ENCODE results near the gene RNF121. TPM values are rescaled to one million over a fixed set of nuclear protein-coding genes. Genes with fewer than 3 reads are reported as not detected.

Gene RNF121
- total RNA-seq, 1 donor from 2014 or later: 21.1 TPM

DNA sequence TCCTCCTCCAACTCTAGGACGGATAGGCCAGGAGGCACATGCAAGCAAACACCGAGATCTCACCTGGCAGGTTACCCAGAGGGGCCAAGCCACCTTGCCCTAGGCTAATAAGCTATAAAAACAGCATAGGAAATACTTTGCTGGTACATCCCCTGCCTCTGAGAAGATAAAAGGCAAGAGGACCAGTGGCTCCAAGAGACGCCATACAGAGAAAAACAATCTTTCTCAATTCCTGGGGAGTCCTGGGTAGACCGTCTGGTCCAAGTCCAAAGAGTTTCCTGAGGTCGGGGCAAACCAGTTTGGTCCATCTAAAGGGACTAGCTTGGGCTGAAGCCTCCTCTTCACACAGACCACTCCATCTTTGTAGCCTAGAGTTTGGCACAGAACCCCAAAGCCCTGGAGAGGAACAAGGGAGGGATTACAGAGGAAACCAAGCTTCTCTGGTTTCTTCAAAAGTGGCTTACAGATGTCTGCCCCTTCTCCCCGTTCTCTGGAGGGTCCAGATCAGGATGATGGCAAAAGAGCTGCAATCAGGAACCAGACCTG is 111.1 kb downstream of the RNF121 start:
- Histone ChIP-seq H3K27me3 (no peaks in the 10 kb centered on the region), H3K4me1 (peaks cover 68% of the 10 kb centered on the region), H3K36me3 (peaks cover 3 to 7% of the 10 kb centered on the region in 2 donors), H3K9me3 (no peaks in the 10 kb centered on the region), H3K4me3 (peak overlapping the region; percentile 65 to 68), H3K27ac (peak overlapping the region; percentile 96)
- TF ChIP-seq POLR2AphosphoS5 (IDR thresholded peaks at IDR 0.05; ENCODE audit: insufficient read depth in 1 of 2, low read depth in 1 of 2) (no peak), POLR2A (IDR thresholded peaks at IDR 0.05) (no peak), CTCF (IDR thresholded peaks at IDR 0.05) (no peak)
- intact Hi-C loops (cut with DNase I): loop anchor here (2.0 kb wide), 1 partner anchor 41 kb away; the partner anchor contains the start of genes LRRC51 and NUMA1
- DNase-seq (ENCODE audit: extremely low spot score in 2 of 2): no peak

DNA sequence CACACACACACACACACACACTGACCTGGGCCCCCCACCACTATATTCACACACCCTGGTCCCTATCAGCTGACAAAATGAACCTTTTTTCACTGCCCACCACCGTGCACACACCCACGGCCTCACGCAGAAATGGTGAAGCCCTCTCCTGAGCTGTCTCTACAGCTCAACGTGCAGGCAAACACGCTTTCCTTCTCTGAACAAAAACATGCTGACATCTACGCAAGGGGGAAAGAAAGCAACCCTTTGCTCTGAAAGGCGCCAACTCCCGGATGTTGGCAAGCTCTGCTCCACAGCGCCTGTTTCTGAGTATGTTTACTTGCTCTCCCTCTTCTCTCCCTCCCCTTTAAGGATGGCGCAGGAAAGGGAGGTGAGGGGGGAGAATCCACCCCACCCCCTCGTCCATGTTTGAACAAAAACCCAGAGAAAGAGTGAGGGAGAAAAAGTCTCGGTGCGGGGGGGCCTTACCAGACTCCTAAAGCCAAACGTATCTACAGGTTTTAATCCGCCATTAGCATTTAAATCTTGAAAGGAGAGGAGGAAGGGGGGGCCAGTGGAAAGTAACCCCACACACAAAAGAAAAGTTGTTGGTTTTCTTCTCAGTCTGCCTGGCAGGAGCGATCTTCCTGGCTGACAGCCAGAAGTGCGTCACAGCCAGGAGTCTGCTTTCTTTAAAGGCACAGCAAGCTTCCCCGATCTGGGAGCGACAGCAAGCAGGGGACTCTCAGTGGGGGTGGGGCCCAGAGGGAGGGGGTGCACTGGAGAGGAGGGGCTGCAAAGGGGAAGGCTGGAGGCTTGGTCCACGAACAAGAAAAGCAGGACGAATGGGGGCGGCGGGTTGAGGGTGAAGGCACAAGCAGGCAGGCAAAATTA is 111.9 kb downstream of the RNF121 start:
- H3K4me3 ChIP-seq: peak overlapping the region; percentile 65 to 68
- H3K4me1 ChIP-seq: peaks cover 60% of the 10 kb centered on the region
- DNase-seq (ENCODE audit: extremely low spot score in 2 of 2): peak in 1 of 2 donors; percentile 98
- H3K36me3 ChIP-seq: no peaks in the 10 kb centered on the region
- intact Hi-C loops (cut with DNase I): loop anchor here (2.0 kb wide), 1 partner anchor 40 kb away; the partner anchor contains the start of genes LRRC51 and NUMA1
- H3K27me3 ChIP-seq: no peaks in the 10 kb centered on the region
- TF ChIP-seq CTCF (IDR thresholded peaks at IDR 0.05) (no peak), POLR2AphosphoS5 (IDR thresholded peaks at IDR 0.05; ENCODE audit: insufficient read depth in 1 of 2, low read depth in 1 of 2) (peak in 1 of 2 donors; percentile 94), POLR2A (IDR thresholded peaks at IDR 0.05) (peak in 1 of 2 donors; percentile 38)
- peak overlapping the region; percentile 96 for H3K27ac ChIP-seq
- H3K9me3 ChIP-seq: no peaks in the 10 kb centered on the region

GRCh38 chr11:72041364-72042063 is 112.7 kb downstream of the RNF121 start:
- peak overlapping the region; percentile 96 for H3K27ac ChIP-seq
- peak overlapping the region; percentile 65 to 68 for H3K4me3 ChIP-seq
- intact Hi-C loops (cut with DNase I): loop anchor here (2.0 kb wide), 1 partner anchor 39 kb away; the partner anchor contains the start of genes LRRC51 and NUMA1
- H3K4me1 ChIP-seq: peaks cover 52% of the 10 kb centered on the region
- no peaks in the 10 kb centered on the region for H3K9me3 ChIP-seq
- no peaks in the 10 kb centered on the region for H3K27me3 ChIP-seq
- no peaks in the 10 kb centered on the region for H3K36me3 ChIP-seq
- TF ChIP-seq POLR2A (IDR thresholded peaks at IDR 0.05) (peak in 1 of 2 donors; percentile 44), CTCF (IDR thresholded peaks at IDR 0.05) (no peak), POLR2AphosphoS5 (IDR thresholded peaks at IDR 0.05; ENCODE audit: insufficient read depth in 1 of 2, low read depth in 1 of 2) (peak; percentile 18 to 76)
- peak in 1 of 2 donors; percentile 91 for DNase-seq (ENCODE audit: extremely low spot score in 2 of 2)

DNA sequence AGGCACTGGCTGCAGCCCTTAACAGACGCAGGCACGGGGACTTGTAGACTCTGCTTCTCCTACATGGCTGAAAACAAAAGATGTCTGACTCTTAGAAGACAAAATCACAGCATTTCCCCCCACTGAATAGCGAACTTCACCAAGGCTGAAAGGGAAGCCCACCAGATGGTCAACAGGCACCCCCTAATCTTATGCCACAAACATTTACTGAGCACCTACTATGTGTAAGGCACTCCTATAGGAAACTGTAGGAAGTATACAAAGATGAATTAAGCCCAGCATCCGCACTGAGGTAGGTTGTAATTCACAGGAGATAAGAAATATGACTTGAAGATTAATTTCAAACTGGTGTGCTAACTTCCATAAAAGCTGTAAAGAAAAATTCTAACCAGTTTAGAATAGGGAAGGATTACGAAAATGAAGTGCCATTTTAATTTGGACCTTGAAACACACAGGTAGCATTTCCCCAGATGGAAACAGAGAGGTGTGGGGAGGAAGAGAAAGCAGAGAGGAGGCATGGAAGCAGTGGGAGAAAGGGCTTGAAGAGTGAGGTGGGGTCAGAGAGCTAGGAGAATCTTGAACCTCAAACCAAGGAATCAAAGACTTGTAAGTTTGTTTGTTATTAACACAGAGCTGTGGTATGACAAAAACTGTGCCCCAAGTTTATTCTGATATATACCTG is 113.4 kb downstream of the RNF121 start:
- DNase-seq (ENCODE audit: extremely low spot score in 2 of 2): no peak
- no peaks in the 10 kb centered on the region for H3K9me3 ChIP-seq
- peaks cover 46% of the 10 kb centered on the region for H3K4me1 ChIP-seq
- TF ChIP-seq CTCF (IDR thresholded peaks at IDR 0.05) (no peak), POLR2A (IDR thresholded peaks at IDR 0.05) (no peak), POLR2AphosphoS5 (IDR thresholded peaks at IDR 0.05; ENCODE audit: insufficient read depth in 1 of 2, low read depth in 1 of 2) (peak in 1 of 2 donors; percentile 3)
- H3K27ac ChIP-seq: peak overlapping the region; percentile 96
- H3K27me3 ChIP-seq: no peaks in the 10 kb centered on the region
- H3K36me3 ChIP-seq: no peaks in the 10 kb centered on the region
- peak overlapping the region; percentile 65 to 68 for H3K4me3 ChIP-seq
- intact Hi-C loops (cut with DNase I): no loop called here

All from vagina (tissue), 2 donors.